Prostate gland (tissue), 2 donors: ENCODE measurements around the gene PRR5L. TPM values are rescaled to one million over a fixed set of nuclear protein-coding genes. Genes with fewer than 3 reads are reported as not detected.

Experiments used
- DNase-seq: peaks from one replicate; pipeline ENCODE4 v3.0.0-alpha.2; 2019; ENCODE audit warnings: low spot score
- H3K27ac ChIP-seq, 2 donors: fragments of 200-600 bp; sonication (generic); 2 replicates each; pipeline ENCODE4 v1.5.1; 2017 to 2019
- H3K27me3 ChIP-seq: fragments of 200-600 bp; sonication (generic); replicated peaks from 2 replicates; pipeline ENCODE4 v1.5.1; 2019; ENCODE audit not compliant: insufficient read depth
- H3K36me3 ChIP-seq, 2 donors: fragments of 200-600 bp; sonication (generic); 1 replicate in 1 of 2; 2 replicates in 1 of 2; pipeline versions ENCODE4 v1.5.1 to v1.8.1; 2017 to 2019
- H3K4me1 ChIP-seq: fragments of 200-600 bp; sonication (generic); replicated peaks from 2 replicates; pipeline ENCODE4 v1.5.1; 2019
- H3K4me3 ChIP-seq, 2 donors: fragments of 200-600 bp; sonication (generic); 2 replicates each; pipeline ENCODE4 v1.5.1; 2017 to 2019
- H3K9me3 ChIP-seq: fragments of 200-600 bp; sonication (generic); 2 replicates; pipeline ENCODE4 v1.5.1; 2017
- CTCF ChIP-seq, 4 experiments: fragments of 200-600 bp in 2 of 4; fragments of 450-650 bp in 2 of 4; sonication (generic) in 2 of 4; IDR thresholded peaks; 1 replicate in 3 of 4; 2 replicates in 1 of 4; pipeline ENCODE4 v1.5.1; 2016 to 2019; ENCODE audit warnings: antibody characterized with exemption in 4 of 4, mild to moderate bottlenecking in 2 of 4, moderate library complexity in 2 of 4
- POLR2A ChIP-seq: fragments of 450-650 bp; IDR thresholded peaks from one replicate; pipeline ENCODE4 v1.6.1; 2016; ENCODE audit warnings: antibody characterized with exemption, mild to moderate bottlenecking
- POLR2AphosphoS5 ChIP-seq: sonication (generic); formaldehyde crosslinking; IDR thresholded peaks from one replicate; pipeline ENCODE4 v1.6.1; 2017; ENCODE audit warnings: antibody characterized with exemption
- WGBS: methylation state at CpG from one replicate; pipeline ENCODE4 v1.1.5; 2018; 5-methylcytosine and 5-hydroxymethylcytosine counted together
- intact Hi-C: fragments of 100-400 bp; cut with DNase I; formaldehyde crosslinking; loops from one replicate; pipeline ENCODE4 v1.14.2; 2022
- total RNA-seq, 2 donors: library from RNA; depleted of rRNA; stranded (reverse); fragments of >200 nt; gene quantifications; one replicate each; pipeline ENCODE4 v1.1.0, GENCODE V29; 2016

The PRR5L gene
- total RNA-seq, 2 donors from 2014 or later = 4.0 to 10.1 TPM

GRCh38 chr11:36374726-36375125 is 78.6 kb downstream of the PRR5L start:
- Histone ChIP-seq H3K9me3 (no peaks in the 10 kb centered on the region), H3K4me1 (no peaks in the 10 kb centered on the region), H3K27ac (no peak overlapping the region), H3K27me3 (peaks cover 6% of the 10 kb centered on the region), H3K36me3 (no peaks in the 10 kb centered on the region), H3K4me3 (no peak overlapping the region)
- no peak for TF ChIP-seq CTCF (IDR thresholded peaks at IDR 0.05)
- no peak for TF ChIP-seq POLR2AphosphoS5
- no peak for TF ChIP-seq POLR2A
- no peak for DNase-seq
- WGBS = 76% methylated on average over 4 of the region's 4 CpGs
- intact Hi-C loops = no loop called here

- Histone ChIP-seq H3K36me3 (no peaks in the 10 kb centered on the region), H3K4me3 (peak overlapping the region in 1 of 2 donors; percentile 37), H3K9me3 (no peaks in the 10 kb centered on the region), H3K27ac (no peak overlapping the region), H3K27me3 (peaks cover 6% of the 10 kb centered on the region), H3K4me1 (no peaks in the 10 kb centered on the region)
- intact Hi-C loops = no loop called here
- no peak for TF ChIP-seq CTCF (IDR thresholded peaks at IDR 0.05)
- DNase-seq = no peak
- WGBS = 68% methylated on average over 9 of the region's 9 CpGs
Measured at GRCh38 chr11:36375353-36376008, 79.4 kb downstream of the PRR5L start.

GRCh38 chr11:36376009-36376887 is 80.2 kb downstream of the PRR5L start:
- TF ChIP-seq POLR2AphosphoS5 (no peak), POLR2A (no peak), CTCF (IDR thresholded peaks at IDR 0.05) (no peak)
- Histone ChIP-seq H3K27ac (peak overlapping the region in 1 of 2 donors; percentile 33), H3K9me3 (no peaks in the 10 kb centered on the region), H3K36me3 (no peaks in the 10 kb centered on the region), H3K27me3 (peaks cover 6% of the 10 kb centered on the region), H3K4me1 (no peaks in the 10 kb centered on the region), H3K4me3 (peak overlapping the region; percentile 32 to 37)
- 3% methylated on average over 55 of the region's 55 CpGs for WGBS
- intact Hi-C loops = no loop called here
- DNase-seq = no peak

- H3K27me3 ChIP-seq = peaks cover 6% of the 10 kb centered on the region
- WGBS = under 1% methylated on average over 68 of the region's 68 CpGs
- H3K27ac ChIP-seq = peak overlapping the region in 1 of 2 donors; percentile 33
- DNase-seq = no peak
- peak in 3 of 4 experiments; percentile 19 to 40 (median 26) for TF ChIP-seq CTCF (IDR thresholded peaks at IDR 0.05)
- TF ChIP-seq POLR2AphosphoS5 = no peak
- TF ChIP-seq POLR2A = no peak
- no peaks in the 10 kb centered on the region for H3K4me1 ChIP-seq
- intact Hi-C loops = no loop called here
- H3K4me3 ChIP-seq = peak overlapping the region; percentile 32 to 37
- H3K36me3 ChIP-seq = no peaks in the 10 kb centered on the region
- H3K9me3 ChIP-seq = no peaks in the 10 kb centered on the region
Measured at GRCh38 chr11:36376888-36377758, 81.0 kb downstream of the PRR5L start.
